ENCODE data around the gene RPP14.

DNA sequence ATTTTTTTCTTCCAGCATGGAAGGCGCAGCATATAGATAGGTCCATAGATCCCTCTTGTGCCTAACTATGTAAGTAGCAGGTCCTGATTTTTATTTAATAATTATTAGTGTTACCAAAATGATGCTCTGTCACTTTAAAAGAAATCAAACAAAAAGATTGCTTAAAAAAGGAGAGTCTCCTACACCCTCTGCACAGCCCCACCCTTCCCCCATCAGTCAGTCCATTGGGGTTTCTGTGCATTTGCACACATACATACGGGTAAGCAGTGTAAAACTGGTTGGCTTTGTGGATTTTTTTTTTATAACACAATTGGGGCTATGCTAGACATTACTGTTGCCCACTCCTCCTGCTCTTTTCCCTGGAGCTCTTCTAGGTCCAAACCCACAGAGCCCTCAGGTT, 7.0 kb upstream of the RPP14 start:
- TF ChIP-seq POLR2AphosphoS5 (IDR thresholded peaks at IDR 0.05; ENCODE audit: insufficient read depth, low read depth, low read length): no peak
- TF ChIP-seq, protein P1, sequence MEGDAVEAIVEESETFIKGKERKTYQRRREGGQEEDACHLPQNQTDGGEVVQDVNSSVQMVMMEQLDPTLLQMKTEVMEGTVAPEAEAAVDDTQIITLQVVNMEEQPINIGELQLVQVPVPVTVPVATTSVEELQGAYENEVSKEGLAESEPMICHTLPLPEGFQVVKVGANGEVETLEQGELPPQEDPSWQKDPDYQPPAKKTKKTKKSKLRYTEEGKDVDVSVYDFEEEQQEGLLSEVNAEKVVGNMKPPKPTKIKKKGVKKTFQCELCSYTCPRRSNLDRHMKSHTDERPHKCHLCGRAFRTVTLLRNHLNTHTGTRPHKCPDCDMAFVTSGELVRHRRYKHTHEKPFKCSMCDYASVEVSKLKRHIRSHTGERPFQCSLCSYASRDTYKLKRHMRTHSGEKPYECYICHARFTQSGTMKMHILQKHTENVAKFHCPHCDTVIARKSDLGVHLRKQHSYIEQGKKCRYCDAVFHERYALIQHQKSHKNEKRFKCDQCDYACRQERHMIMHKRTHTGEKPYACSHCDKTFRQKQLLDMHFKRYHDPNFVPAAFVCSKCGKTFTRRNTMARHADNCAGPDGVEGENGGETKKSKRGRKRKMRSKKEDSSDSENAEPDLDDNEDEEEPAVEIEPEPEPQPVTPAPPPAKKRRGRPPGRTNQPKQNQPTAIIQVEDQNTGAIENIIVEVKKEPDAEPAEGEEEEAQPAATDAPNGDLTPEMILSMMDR (IDR thresholded peaks at IDR 0.05; ENCODE audit: extremely low read depth in 1 of 2, insufficient read depth in 1 of 2, low read depth in 1 of 2, low read length in 2 of 2): no peak

Measured in endothelial cell of umbilical vein (primary cell).